Pancreas (tissue), 10 donors: Measurements from ENCODE around the gene PHB1. TPM values are rescaled to one million over a fixed set of nuclear protein-coding genes. Genes with fewer than 3 reads are reported as not detected.

Source experiments
- ATAC-seq, 4 donors: fragments of 200-7000 bp; cut with Tn5 transposase; one replicate each; pipeline versions ENCODE4 v1.8.0 to v1.9.1; 2020; ENCODE audit warnings: mild to moderate bottlenecking in 4 of 4, moderate library complexity in 4 of 4
- DNase-seq, 6 donors: peaks; one replicate each; pipeline ENCODE4 v3.0.0-alpha.2; 2020
- FAIRE-seq: peaks from 2 replicates; lab custom pipeline; 2012; peaks lifted over from hg19 to GRCh38; lab: Jason Lieb, UNC
- H3K27ac ChIP-seq, 4 donors: fragments of 200-600 bp; sonication (generic); 1 replicate in 3 of 4; 2 replicates in 1 of 4; pipeline versions ENCODE4 v1.5.0 to v1.8.0; 2020
- H3K27me3 ChIP-seq, 4 donors: fragments of 200-600 bp; one replicate each; pipeline ENCODE4 v1.8.0; 2021
- H3K36me3 ChIP-seq, 3 donors: fragments of 200-600 bp; sonication (generic) in 1 of 3; one replicate each; pipeline versions ENCODE4 v1.5.0 to v1.8.0; 2020 to 2021
- H3K4me1 ChIP-seq, 3 donors: fragments of 200-600 bp; one replicate each; pipeline ENCODE4 v1.8.0; 2021
- H3K4me3 ChIP-seq, 4 donors: fragments of 200-600 bp; sonication (generic) in 2 of 4; one replicate each; pipeline versions ENCODE4 v1.5.0 to v1.8.0; 2020 to 2021
- H3K9me3 ChIP-seq, 4 donors: fragments of 200-600 bp; one replicate each; pipeline ENCODE4 v1.8.0; 2021
- WGBS, 2 donors: extraction: QIAGEN DNeasy Blood & Tissue Kit; methylation state at CpG; one replicate each; pipeline ENCODE4 v1.1.7; 2013; 5-methylcytosine and 5-hydroxymethylcytosine counted together
- intact Hi-C, 3 donors: fragments of 100-400 bp; cut with DNase I; formaldehyde crosslinking; loops; one replicate each; pipeline versions ENCODE4 v1.11.1 to v1.14.2; 2022
- polyA plus RNA-seq, 2 donors: library from polyadenylated mRNA; stranded (reverse); fragments of 200-250 nt; gene quantifications; one replicate each; pipeline ENCODE4 v1.2.3, GENCODE V29; 2013
- total RNA-seq, 6 donors: library from RNA; stranded (reverse); fragmentation: NEBNext Ultra II Directional in 4 of 6; extraction: Animal tissue kit (Norgen Biotek cat#: 25700) in 4 of 6; gene quantifications; one replicate each; pipeline versions ENCODE4 v1.2.1 to v1.2.4, GENCODE V29; 2021 to 2023
- TF ChIP-seq, protein P1 (sequence below), 4 donors: fragments of 200-600 bp; sonication (generic) in 3 of 4; IDR thresholded peaks; one replicate each; pipeline versions ENCODE4 v1.5.0 to v1.8.0; 2021; ENCODE audit warnings: antibody characterized with exemption in 4 of 4
- donor health status: healthy with polysubstance abuse.
- donor health status: DM: no; HTN: no; CAD: no; lungs with moderate emphysema.
- donor health status: DM: no; HTN: no; CAD: no.
- donor health status: control.
- donor health status: control.
- donor health status: Bipolar disorder and iron deficiency.
- donor health status: DM: yes; HTN: yes; CAD: no.
- donor health status: DM: no; HTN: no; CAD: no.
- donor health status: DM: no; HTN: no; CAD: no.
- donor health status: DM: yes; HTN: yes; CAD: no.

The PHB1 gene
- total and polyA plus RNA-seq, 8 donors = 30.1 to 71.8 (median 55.7) TPM

DNA sequence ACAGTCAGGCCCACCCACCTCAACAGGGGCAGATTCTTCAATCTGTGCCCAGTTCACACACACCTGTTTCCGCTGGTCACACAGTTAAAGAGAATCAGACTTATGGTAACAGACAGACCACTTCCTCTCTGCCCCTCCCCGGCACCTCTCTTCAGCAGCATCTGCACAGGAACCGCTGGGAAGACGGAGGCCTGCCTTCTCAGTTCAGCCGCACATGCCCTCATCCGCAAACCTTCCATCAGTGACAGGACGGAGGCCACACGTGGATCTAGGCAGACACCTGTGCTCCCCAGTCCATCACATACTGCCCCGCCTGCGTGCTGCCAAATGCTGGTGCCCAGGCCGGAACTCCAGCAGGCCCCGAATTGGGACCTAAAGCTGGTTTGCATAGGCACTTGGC lies 10.3 kb downstream of the PHB1 start:
- ATAC-seq = no peak
- intact Hi-C loops = no loop called here

DNA sequence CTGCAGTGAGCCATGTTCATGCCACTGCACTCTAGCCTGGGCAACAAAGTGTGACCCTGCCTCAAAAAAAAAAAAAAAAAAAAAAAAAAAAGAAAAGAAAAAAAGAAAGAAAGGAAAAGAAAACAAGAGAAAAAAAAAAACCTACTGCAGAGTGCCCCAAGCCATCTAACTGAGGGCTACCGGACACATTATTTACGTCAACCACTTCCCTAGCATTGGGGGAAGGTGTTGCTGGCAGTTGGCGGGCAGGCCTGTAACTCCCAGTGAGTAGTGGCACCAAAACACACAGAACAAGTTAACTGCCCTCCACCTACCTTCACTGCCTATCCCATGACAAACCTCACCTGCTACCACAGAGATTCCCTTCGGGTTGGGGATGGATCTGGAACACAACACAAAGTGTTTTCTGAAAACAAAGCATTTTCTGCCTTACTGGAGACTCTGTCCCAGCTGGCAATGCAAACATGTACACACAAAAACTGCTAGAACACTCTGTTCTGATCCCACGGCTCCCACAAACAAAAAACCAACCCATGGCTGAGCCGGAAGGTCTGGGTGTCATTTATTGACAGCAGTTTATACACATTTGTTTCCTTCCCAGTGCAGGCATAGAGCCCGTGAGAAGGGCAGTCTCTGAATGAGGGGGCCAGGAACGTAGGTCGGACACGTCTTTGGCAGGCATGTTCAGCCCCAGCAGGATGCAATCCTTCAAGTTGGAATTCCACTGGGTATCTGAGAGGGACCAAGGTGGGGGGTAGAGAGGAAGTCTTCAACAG lies 11.0 kb downstream of the PHB1 start:
- 80 to 84% methylated on average over 10 of the region's 10 CpGs for WGBS, 2 donors
- Histone ChIP-seq H3K9me3 (no peaks in the 10 kb centered on the region), H3K4me1 (peaks cover 0 to 6% (median 0%) of the 10 kb centered on the region in 3 donors), H3K27me3 (no peaks in the 10 kb centered on the region), H3K27ac (no peak overlapping the region), H3K36me3 (peaks cover 0 to 33% (median 11%) of the 10 kb centered on the region in 3 donors), H3K4me3 (no peak overlapping the region)
- no peak for DNase-seq
- TF ChIP-seq, protein P1, sequence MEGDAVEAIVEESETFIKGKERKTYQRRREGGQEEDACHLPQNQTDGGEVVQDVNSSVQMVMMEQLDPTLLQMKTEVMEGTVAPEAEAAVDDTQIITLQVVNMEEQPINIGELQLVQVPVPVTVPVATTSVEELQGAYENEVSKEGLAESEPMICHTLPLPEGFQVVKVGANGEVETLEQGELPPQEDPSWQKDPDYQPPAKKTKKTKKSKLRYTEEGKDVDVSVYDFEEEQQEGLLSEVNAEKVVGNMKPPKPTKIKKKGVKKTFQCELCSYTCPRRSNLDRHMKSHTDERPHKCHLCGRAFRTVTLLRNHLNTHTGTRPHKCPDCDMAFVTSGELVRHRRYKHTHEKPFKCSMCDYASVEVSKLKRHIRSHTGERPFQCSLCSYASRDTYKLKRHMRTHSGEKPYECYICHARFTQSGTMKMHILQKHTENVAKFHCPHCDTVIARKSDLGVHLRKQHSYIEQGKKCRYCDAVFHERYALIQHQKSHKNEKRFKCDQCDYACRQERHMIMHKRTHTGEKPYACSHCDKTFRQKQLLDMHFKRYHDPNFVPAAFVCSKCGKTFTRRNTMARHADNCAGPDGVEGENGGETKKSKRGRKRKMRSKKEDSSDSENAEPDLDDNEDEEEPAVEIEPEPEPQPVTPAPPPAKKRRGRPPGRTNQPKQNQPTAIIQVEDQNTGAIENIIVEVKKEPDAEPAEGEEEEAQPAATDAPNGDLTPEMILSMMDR (IDR thresholded peaks at IDR 0.05) = no peak
- FAIRE-seq = no peak
- no peak for ATAC-seq
- intact Hi-C loops = no loop called here

More for the DNA sequence above, 10.3 kb downstream of the PHB1 start:
- WGBS, 2 donors = 88 to 91% methylated on average over 12 of the region's 12 CpGs
- Histone ChIP-seq H3K4me1 (peaks cover 0 to 6% (median 0%) of the 10 kb centered on the region in 3 donors), H3K36me3 (peaks cover 0 to 39% (median 11%) of the 10 kb centered on the region in 3 donors), H3K27me3 (no peaks in the 10 kb centered on the region), H3K27ac (no peak overlapping the region), H3K9me3 (no peaks in the 10 kb centered on the region), H3K4me3 (no peak overlapping the region)
- FAIRE-seq = no peak
- no peak for DNase-seq
- TF ChIP-seq, protein P1 (IDR thresholded peaks at IDR 0.05) = no peak

DNA sequence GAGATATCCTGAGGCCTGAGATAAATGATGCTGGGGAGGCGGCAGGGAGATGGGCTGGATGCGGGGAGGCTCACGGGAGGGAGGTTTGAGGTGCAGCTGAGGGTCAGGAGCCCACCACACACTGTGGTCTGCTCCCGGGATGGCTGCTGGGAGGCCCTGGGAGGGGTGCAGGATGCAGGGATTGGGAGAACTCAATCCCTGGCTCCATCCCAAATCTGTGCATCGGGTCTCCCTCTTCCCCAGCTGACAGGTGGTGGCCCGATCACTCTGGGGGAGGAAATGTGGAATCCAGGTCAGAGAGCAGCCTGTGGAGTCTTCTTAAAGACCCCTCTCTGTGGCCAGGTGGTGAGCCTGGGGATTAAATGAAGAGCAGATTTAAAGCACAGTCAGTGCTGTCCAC lies 12.0 kb downstream of the PHB1 start:
- Histone ChIP-seq H3K27me3 (no peaks in the 10 kb centered on the region), H3K4me3 (no peak overlapping the region), H3K9me3 (no peaks in the 10 kb centered on the region), H3K4me1 (no peaks in the 10 kb centered on the region), H3K36me3 (peaks cover 0 to 33% (median 11%) of the 10 kb centered on the region in 3 donors), H3K27ac (no peak overlapping the region)
- 85 to 89% methylated on average over 6 of the region's 6 CpGs for WGBS, 2 donors
- ATAC-seq (no peak), FAIRE-seq (no peak), DNase-seq (no peak)
- intact Hi-C loops = no loop called here
- TF ChIP-seq, protein P1 (IDR thresholded peaks at IDR 0.05) = no peak

DNA sequence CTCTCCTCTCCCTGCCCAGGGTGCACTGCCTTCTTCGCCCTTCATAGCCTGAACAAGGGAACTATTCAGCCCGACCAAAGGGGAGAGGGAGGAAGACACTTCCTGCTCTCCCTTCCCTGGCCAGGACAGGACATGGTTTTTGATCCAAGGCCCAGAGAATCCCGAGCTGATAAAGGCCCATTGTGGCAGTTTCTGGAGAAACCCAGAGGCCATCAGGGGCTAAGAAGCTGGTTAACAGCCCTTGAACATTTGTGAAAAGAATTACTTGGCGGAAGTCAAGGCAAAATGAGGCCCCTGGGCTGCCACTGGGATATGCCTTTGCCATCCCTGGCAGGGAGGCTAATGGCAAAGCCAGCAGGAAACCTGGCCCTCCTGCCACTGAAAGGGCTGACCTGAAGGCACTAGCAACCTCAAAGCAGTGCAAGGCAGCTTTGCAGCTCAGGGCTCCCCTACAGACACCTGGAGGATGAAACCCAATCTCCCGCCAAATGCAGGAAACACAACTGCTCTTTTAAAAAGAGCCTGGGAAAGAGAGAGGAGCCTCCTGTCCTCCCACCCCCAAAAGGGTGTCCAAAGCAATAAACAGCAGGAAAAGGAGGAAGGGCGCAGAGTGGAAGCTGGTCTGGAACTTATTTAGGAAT lies 12.6 kb downstream of the PHB1 start:
- intact Hi-C loops = no loop called here
- DNase-seq (no peak), FAIRE-seq (no peak), ATAC-seq (no peak)
- Histone ChIP-seq H3K27ac (no peak overlapping the region), H3K4me3 (no peak overlapping the region), H3K36me3 (peaks cover 0 to 31% (median 11%) of the 10 kb centered on the region in 3 donors), H3K4me1 (no peaks in the 10 kb centered on the region), H3K9me3 (no peaks in the 10 kb centered on the region), H3K27me3 (no peaks in the 10 kb centered on the region)
- TF ChIP-seq, protein P1 (IDR thresholded peaks at IDR 0.05) = no peak
- WGBS, 2 donors = 70 to 80% methylated on average over 4 to 6 of the region's 6 CpGs
